ENCODE data around the gene GOLGA6B.

DNA sequence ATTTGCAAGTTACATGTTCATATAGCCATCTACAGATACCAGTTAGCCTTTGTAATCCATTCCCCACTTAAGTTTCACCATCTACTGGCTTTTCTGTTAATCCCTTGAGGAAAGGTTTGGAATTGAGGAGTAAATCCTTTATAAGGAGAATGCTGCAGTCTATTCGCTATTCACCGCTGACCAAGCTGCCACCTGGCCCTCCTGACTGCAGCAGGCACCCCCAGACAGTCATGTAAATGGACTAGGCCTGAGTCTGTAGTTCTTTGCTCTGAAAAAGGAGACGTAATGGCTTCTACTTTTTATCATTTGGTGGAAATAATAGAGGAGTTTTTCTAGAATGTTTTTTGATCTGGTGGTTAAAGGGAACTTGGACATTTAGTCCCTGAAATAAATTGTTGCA is 28.3 kb downstream of the GOLGA6B start:
- no peak for TF ChIP-seq ZNF274 (IDR thresholded peaks at IDR 0.05; ENCODE audit: low read depth, low read length)
- TF ChIP-seq SUZ12 (IDR thresholded peaks at IDR 0.05; ENCODE audit: extremely low read depth, insufficient read depth, insufficient read length): no peak

Measured in NT2/D1 (cell line).